C4-2B (cell line): ENCODE measurements around the gene ELP5.
A peak's percentile ranks its signal among the peaks of the same experiment; 100 is the strongest.

ENCODE experiments used
- H3K27ac ChIP-seq: fragments of 450-650 bp; 2 replicates; pipeline ENCODE4 v1.5.1; 2017
- ZFX ChIP-seq: fragments of 450-650 bp; IDR thresholded peaks from 2 replicates; pipeline ENCODE4 v1.6.1; 2017
- TF ChIP-seq, protein P1 (sequence below): fragments of 450-650 bp; conservative IDR thresholded peaks from 2 replicates; pipeline ENCODE4 v1.5.1; 2017; ENCODE audit warnings: mild to moderate bottlenecking

The ELP5 gene

GRCh38 chr17:7234083-7234951 lies 17.7 kb upstream of the ELP5 start, which contains the start of gene DVL2:
Gene DVL2 (minus strand): TSS chr17:7234517. CDS start chr17:7234262, 255 bp downstream.
- H3K27ac ChIP-seq: peak within 1 kb of the TSS; percentile 89
- TF ChIP-seq, protein P1, sequence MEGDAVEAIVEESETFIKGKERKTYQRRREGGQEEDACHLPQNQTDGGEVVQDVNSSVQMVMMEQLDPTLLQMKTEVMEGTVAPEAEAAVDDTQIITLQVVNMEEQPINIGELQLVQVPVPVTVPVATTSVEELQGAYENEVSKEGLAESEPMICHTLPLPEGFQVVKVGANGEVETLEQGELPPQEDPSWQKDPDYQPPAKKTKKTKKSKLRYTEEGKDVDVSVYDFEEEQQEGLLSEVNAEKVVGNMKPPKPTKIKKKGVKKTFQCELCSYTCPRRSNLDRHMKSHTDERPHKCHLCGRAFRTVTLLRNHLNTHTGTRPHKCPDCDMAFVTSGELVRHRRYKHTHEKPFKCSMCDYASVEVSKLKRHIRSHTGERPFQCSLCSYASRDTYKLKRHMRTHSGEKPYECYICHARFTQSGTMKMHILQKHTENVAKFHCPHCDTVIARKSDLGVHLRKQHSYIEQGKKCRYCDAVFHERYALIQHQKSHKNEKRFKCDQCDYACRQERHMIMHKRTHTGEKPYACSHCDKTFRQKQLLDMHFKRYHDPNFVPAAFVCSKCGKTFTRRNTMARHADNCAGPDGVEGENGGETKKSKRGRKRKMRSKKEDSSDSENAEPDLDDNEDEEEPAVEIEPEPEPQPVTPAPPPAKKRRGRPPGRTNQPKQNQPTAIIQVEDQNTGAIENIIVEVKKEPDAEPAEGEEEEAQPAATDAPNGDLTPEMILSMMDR: no peak
- peak; percentile 36; the same call in 1 of the 2 replicates for TF ChIP-seq ZFX

DNA sequence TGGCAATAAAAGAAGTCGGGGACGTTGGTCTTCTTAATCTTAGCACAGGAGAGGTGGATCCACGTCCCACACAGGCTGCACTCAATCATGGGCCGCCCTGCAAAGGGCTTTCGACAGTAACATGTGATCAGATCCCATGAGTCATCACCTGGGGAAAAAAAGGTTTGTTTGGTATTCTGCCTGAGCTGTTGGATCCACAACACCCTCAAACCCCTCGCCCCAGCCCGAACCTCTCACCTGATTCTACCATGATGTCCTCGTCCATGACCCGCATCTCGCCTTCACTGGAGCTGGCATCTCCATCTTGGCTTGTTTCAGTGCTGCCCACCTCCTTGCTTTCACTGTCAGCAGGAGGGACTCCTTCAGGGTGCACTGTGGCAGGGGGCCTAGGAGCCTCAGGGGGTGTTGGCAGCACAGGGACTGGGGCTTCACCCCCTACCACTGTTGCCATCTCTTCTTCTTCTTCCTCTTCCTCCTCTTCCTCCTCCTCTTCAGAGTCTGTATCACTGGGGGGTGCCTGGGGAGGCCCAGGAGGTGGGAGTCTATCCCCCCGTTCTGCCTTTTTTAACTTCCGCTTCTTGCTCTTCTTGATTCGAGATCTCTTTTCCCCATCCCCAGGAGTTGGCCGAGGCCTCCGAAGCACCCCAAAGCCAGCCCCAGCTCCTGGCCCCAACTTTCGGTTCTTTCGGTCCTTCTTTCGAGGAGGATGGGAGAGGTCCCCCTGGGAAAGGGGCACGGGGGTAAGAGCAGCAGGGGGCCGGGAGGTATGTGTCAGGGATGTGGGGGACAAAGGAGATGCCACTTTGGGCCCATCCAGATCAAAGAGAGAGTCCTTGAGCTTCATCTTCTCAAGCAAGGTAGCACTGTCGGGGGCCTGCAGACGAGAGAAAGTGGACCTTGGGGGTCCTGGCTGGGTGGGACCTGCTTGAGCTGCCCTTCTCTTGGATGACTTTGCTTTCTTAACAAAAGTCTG lies 16.0 kb upstream of the ELP5 start:
- H3K27ac ChIP-seq: peak overlapping the region; percentile 89; the same call in 1 of the 2 replicates
- TF ChIP-seq, protein P1: no peak
- no peak for TF ChIP-seq ZFX

GRCh38 chr17:7236808-7237207 lies 15.2 kb upstream of the ELP5 start:
- TF ChIP-seq, protein P1: no peak
- no peak for TF ChIP-seq ZFX
- H3K27ac ChIP-seq: no peak overlapping the region

DNA sequence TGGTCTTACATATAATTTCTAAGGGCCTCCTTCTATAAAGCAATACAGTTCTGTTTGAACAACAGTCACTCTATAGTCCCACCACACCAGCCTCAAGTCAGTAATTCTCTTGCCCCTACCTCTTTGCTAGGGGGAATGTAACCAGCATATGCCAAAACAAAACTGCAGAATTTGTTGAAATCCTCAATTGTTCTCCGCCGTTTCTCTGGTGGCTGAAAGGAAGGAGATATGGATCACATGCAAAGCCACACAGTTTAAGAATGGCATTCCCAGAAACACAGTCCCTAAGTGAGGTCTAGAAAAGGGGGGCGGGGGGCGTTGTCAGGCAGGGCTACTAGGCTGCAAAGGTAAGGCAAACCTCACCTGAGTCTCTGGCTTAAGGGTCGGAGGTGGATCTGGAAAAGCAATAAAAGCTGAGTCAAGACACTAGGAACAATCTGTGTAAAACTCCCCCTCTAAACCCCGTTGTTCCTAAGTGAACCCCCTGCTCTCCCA lies 14.7 kb upstream of the ELP5 start:
- H3K27ac ChIP-seq: peak overlapping the region; percentile 98
- TF ChIP-seq ZFX: no peak
- TF ChIP-seq, protein P1: no peak

DNA sequence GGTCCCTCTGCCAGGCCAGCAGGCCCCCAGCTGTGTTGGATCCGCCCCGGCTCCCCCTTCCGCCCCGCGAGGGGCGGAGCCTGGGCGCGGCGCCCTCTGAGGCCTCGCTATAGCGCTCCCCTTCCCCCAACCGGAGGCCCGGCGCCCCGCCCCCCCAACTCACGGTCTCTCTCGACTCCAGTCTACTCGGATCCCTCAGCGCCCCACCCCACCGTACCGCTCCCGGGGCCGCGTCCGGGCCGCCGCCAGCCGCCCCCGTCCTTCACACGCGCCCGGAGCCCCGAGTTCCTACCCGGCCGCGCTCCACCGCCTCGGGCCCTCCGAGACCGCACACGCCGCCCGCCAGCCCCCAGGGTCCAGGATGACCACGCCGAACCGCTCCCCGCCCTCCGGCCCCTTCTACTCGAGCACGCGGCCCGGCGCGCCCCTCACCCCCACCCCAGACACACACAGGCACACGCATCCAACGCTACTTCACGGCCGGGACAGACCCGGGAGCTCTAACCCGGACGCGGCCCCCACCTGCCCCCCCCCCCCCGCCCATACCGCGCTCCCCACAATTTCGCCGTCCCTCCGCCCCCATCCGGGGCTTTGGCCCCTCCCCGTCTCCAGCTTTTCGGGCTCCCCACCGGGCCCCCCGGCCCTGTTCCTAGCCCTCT lies 14.1 kb upstream of the ELP5 start:
- H3K27ac ChIP-seq: peak overlapping the region; percentile 98
- TF ChIP-seq ZFX: 0 out of 2 replicates have a peak, but pooled peaks have one; percentile 38
- TF ChIP-seq, protein P1: no peak

DNA sequence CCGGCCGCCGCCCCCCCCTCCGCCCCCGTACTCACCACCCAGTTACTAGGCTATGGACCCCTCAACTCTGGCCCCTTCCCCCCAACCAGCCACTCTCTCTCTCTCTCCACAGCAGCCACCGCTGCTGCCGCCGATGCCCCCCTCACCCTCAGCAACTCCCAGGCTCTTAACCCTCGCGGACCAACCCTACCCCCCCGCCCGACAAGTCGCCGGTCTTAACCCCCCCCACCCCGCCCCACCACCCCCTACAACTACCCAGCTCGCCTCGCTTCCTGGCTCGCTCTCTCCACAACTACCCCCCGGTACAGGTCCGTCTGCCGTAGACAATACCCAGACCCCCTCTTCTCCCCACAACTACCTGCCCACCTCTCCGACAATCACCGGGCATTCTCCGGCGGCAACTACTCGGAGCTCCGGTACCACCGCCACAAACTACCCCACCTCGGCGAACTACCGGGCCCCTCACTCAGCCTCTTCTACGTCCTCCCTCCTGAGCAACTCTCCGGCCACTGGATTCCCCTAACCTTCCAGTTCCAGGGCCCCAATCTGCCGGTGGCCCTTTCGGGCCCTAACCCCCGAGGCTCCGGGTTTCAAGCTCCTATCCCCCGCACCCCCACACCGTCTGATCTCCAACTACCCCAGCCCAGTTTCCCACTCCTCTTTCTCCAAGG lies 13.5 kb upstream of the ELP5 start:
- TF ChIP-seq ZFX: peak; percentile 37; the same call in 1 of the 2 replicates
- TF ChIP-seq, protein P1: no peak
- H3K27ac ChIP-seq: peak overlapping the region; percentile 98
